Thyroid gland (tissue), 4 donors: Measurements from ENCODE around the gene PRKCQ. TPM values are rescaled to one million over a fixed set of nuclear protein-coding genes. Genes with fewer than 3 reads are reported as not detected.

Source experiments
- DNase-seq, 2 donors: peaks; one replicate each; pipeline ENCODE4 v3.0.0-alpha.2; 2019
- H3K27ac ChIP-seq, 3 donors: fragments of 200-600 bp; sonication (generic); 1 replicate in 2 of 3; 2 replicates in 1 of 3; pipeline ENCODE4 v1.5.1; 2016 to 2019; ENCODE audit warnings: mild to moderate bottlenecking in 1 of 3, moderate library complexity in 1 of 3
- H3K27me3 ChIP-seq: fragments of 200-600 bp; sonication (generic); one replicate; pipeline ENCODE4 v1.5.1; 2019
- H3K36me3 ChIP-seq, 2 donors: fragments of 200-600 bp; sonication (generic); one replicate each; pipeline ENCODE4 v1.5.1; 2016 to 2019
- H3K4me1 ChIP-seq, 2 donors: fragments of 200-600 bp; sonication (generic); one replicate each; pipeline ENCODE4 v1.5.1; 2017 to 2019
- H3K4me3 ChIP-seq, 3 donors: fragments of 200-600 bp; sonication (generic); replicated peaks in 1 of 3; 1 replicate in 2 of 3; 2 replicates in 1 of 3; pipeline ENCODE4 v1.5.1; 2016; ENCODE audit warnings: mild to moderate bottlenecking in 1 of 3
- H3K9me3 ChIP-seq: fragments of 200-600 bp; sonication (generic); one replicate; pipeline ENCODE4 v1.5.1; 2017
- CTCF ChIP-seq, 6 experiments: fragments of 200-600 bp in 3 of 6; fragments of 450-650 bp in 3 of 6; sonication (generic) in 3 of 6; IDR thresholded peaks; one replicate each; pipeline ENCODE4 v1.5.1; 2016 to 2019; ENCODE audit warnings: antibody characterized with exemption in 6 of 6, mild to moderate bottlenecking in 2 of 6, inconsistent platforms in 1 of 6, moderate library complexity in 1 of 6
- POLR2A ChIP-seq, 2 donors: fragments of 450-650 bp; IDR thresholded peaks; one replicate each; pipeline ENCODE4 v1.6.1; 2017; ENCODE audit warnings: antibody characterized with exemption in 2 of 2, mild to moderate bottlenecking in 2 of 2, moderate library complexity in 1 of 2
- WGBS, 2 donors: methylation state at CpG; one replicate each; pipeline ENCODE4 v1.1.5; 2017; 5-methylcytosine and 5-hydroxymethylcytosine counted together
- intact Hi-C: fragments of 100-400 bp; cut with DNase I; formaldehyde crosslinking; loops from one replicate; pipeline ENCODE4 v1.15.1; 2023
- total RNA-seq, 4 donors: library from RNA; depleted of rRNA; stranded (reverse); fragments of >200 nt; gene quantifications; one replicate each; pipeline ENCODE4 v1.2.3, GENCODE V29; 2016

The PRKCQ gene
- total RNA-seq, 4 donors from 2014 or later: 24.2 to 45.7 (median 34.5) TPM

GRCh38 chr10:6493521-6494441 is 86.3 kb downstream of the PRKCQ start:
- no peak for DNase-seq
- Histone ChIP-seq H3K27ac (no peak overlapping the region), H3K4me3 (no peak overlapping the region), H3K36me3 (peaks cover 8 to 13% of the 10 kb centered on the region in 2 donors), H3K27me3 (no peaks in the 10 kb centered on the region), H3K9me3 (no peaks in the 10 kb centered on the region), H3K4me1 (no peaks in the 10 kb centered on the region)
- TF ChIP-seq POLR2A (IDR thresholded peaks at IDR 0.05) (no peak), CTCF (IDR thresholded peaks at IDR 0.05) (no peak)
- intact Hi-C loops: no loop called here
- WGBS, 2 donors: 79 to 81% methylated on average over 11 of the region's 11 CpGs

GRCh38 chr10:6492896-6493295 is 87.2 kb downstream of the PRKCQ start:
- H3K27ac ChIP-seq: no peak overlapping the region
- TF ChIP-seq CTCF (IDR thresholded peaks at IDR 0.05): no peak
- no peak for TF ChIP-seq POLR2A (IDR thresholded peaks at IDR 0.05)
- intact Hi-C loops: no loop called here
- no peaks in the 10 kb centered on the region for H3K9me3 ChIP-seq
- no peaks in the 10 kb centered on the region for H3K27me3 ChIP-seq
- peaks cover 8 to 13% of the 10 kb centered on the region in 2 donors for H3K36me3 ChIP-seq
- no peak for DNase-seq
- WGBS, 2 donors: 88 to 90% methylated on average over 10 of the region's 10 CpGs
- no peak overlapping the region for H3K4me3 ChIP-seq
- no peaks in the 10 kb centered on the region for H3K4me1 ChIP-seq

GRCh38 chr10:6491841-6492609 is 88.1 kb downstream of the PRKCQ start:
- WGBS, 2 donors: 84 to 87% methylated on average over 9 of the region's 9 CpGs
- peaks cover 8 to 11% of the 10 kb centered on the region in 2 donors for H3K36me3 ChIP-seq
- no peak for DNase-seq
- H3K27ac ChIP-seq: no peak overlapping the region
- intact Hi-C loops: no loop called here
- no peaks in the 10 kb centered on the region for H3K4me1 ChIP-seq
- no peak overlapping the region for H3K4me3 ChIP-seq
- H3K9me3 ChIP-seq: no peaks in the 10 kb centered on the region
- H3K27me3 ChIP-seq: no peaks in the 10 kb centered on the region
- TF ChIP-seq CTCF (IDR thresholded peaks at IDR 0.05): no peak
- TF ChIP-seq POLR2A (IDR thresholded peaks at IDR 0.05): no peak

GRCh38 chr10:6490614-6491013 is 89.5 kb downstream of the PRKCQ start:
- Histone ChIP-seq H3K4me1 (no peaks in the 10 kb centered on the region), H3K9me3 (no peaks in the 10 kb centered on the region), H3K27me3 (no peaks in the 10 kb centered on the region), H3K36me3 (peaks cover 8 to 17% of the 10 kb centered on the region in 2 donors), H3K4me3 (no peak overlapping the region), H3K27ac (no peak overlapping the region)
- intact Hi-C loops: no loop called here
- TF ChIP-seq CTCF (IDR thresholded peaks at IDR 0.05): no peak
- TF ChIP-seq POLR2A (IDR thresholded peaks at IDR 0.05): no peak
- WGBS, 2 donors: 86% methylated on average over 4 of the region's 4 CpGs
- DNase-seq: no peak
